NCI-H128 (cell line): ENCODE measurements around the gene CUX1.

ENCODE experiments used
- DNase-seq: peaks from one replicate; lab custom pipeline; 2025; ENCODE audit not compliant: unreplicated experiment; lab: John Stamatoyannopoulos, UW

The CUX1 gene

GRCh38 chr7:102093599-102094315, 276.3 kb downstream of the CUX1 start:
- DNase-seq, result no peak

- DNase-seq, result no peak
These were observed 276.9 kb downstream of the CUX1 start for GRCh38 chr7:102094316-102094650.

GRCh38 chr7:102095321-102096011, 278.0 kb downstream of the CUX1 start:
- DNase-seq, result no peak

GRCh38 chr7:102096012-102096332, 278.5 kb downstream of the CUX1 start:
- no peak for DNase-seq

GRCh38 chr7:102096706-102097427, 279.4 kb downstream of the CUX1 start:
- DNase-seq, result no peak

GRCh38 chr7:102097601-102098161, 280.3 kb downstream of the CUX1 start:
- DNase-seq, result no peak

GRCh38 chr7:102098986-102099385, 281.6 kb downstream of the CUX1 start:
- no peak for DNase-seq

GRCh38 chr7:102099474-102099873, 282.0 kb downstream of the CUX1 start:
- no peak for DNase-seq

- DNase-seq, result no peak
These were observed 283.7 kb downstream of the CUX1 start for GRCh38 chr7:102101111-102101551.

- no peak for DNase-seq
These were observed 284.5 kb downstream of the CUX1 start for GRCh38 chr7:102101926-102102325.

- no peak for DNase-seq
These were observed 285.6 kb downstream of the CUX1 start for GRCh38 chr7:102103027-102103372.

GRCh38 chr7:102104245-102104644, 286.8 kb downstream of the CUX1 start:
- DNase-seq, result no peak

GRCh38 chr7:102106625-102107024, 289.2 kb downstream of the CUX1 start:
- DNase-seq, result no peak

- DNase-seq, result no peak
These were observed 290.2 kb downstream of the CUX1 start for GRCh38 chr7:102107474-102108104.

- no peak for DNase-seq
These were observed 293.9 kb downstream of the CUX1 start for GRCh38 chr7:102111061-102112041.

- DNase-seq, result no peak
These were observed 297.8 kb downstream of the CUX1 start for GRCh38 chr7:102115181-102115580.

GRCh38 chr7:102115931-102116330, 298.5 kb downstream of the CUX1 start:
- no peak for DNase-seq

- DNase-seq, result no peak
These were observed 300.3 kb downstream of the CUX1 start for GRCh38 chr7:102117743-102118142.

GRCh38 chr7:102119213-102119651, 301.8 kb downstream of the CUX1 start:
- no peak for DNase-seq

GRCh38 chr7:102119925-102120324, 302.5 kb downstream of the CUX1 start:
- no peak for DNase-seq
